DMS79 treated with DMSO at 0.1 percent for 48 hours (cell line): ENCODE data around the gene NFKB1.
A peak's percentile ranks its signal among the peaks of the same experiment; 100 is the strongest.

Experiments
- DNase-seq: peaks from one replicate; lab custom pipeline; 2025; lab: John Stamatoyannopoulos, UW

NFKB1 gene

DNA sequence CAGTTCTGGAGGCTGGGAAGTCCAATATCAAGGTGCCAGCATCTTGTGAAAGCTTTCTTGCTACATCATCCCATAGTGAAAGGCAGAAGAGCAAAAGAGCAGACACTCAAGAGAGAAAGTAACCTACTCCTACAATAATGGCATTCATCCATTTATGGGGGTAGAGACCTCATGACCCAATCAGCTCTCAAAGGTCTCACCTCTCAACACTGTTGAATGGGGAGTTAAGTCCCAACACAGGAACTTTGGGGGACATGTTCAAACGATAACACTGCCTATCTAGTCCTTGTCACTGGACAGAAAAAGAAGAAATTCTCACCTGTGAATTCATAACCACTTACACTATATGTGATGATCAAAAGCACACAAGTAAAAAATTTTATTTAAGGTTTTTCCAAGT is 6.6 kb upstream of the NFKB1 start:
- no peak for DNase-seq

DNA sequence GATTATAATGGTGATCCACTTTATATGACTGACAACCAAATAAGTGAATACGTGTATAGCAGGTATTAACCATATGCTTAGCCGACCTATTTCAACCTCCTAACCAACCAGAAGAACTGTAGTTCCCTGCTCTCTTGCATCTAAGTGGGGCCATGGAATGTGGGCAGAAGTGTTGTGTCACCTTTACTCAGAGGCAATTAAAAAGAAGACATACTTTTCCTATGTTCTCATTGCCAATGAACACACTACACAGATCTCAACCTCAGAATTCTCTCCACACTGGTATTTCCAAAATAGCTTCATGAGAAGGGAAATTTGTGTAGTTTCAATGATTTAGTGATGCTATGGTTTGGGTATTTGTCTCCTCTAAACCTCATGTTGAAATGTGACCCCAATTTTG is 3.2 kb upstream of the NFKB1 start:
- DNase-seq: no peak

DNA sequence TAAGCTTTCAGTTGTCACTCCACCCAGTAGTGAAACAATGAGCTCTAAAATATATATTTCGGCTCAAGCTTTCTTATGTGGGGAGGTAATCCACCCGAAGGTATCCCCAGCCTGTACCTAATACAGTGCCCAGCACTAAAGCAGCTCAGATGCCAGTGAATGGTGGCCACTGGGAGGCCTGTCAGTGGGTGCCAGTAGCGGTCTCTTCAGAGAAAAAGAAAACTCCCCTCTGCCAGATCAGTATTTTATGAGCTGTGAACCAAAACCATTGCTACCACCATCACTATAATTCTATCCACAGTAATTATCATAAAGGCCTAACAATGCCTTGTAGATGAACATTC is 835 bp upstream of the NFKB1 start:
- DNase-seq: peak; percentile 38

DNA sequence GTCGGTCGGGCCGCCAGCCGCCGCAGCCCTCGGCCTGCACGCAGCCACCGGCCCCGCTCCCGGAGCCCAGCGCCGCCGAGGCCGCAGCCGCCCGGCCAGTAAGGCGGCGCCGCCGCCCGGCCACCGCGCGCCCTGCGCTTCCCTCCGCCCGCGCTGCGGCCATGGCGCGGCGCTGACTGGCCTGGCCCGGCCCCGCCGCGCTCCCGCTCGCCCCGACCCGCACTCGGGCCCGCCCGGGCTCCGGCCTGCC is 213 bp downstream of the NFKB1 start:
- DNase-seq: no peak

DNA sequence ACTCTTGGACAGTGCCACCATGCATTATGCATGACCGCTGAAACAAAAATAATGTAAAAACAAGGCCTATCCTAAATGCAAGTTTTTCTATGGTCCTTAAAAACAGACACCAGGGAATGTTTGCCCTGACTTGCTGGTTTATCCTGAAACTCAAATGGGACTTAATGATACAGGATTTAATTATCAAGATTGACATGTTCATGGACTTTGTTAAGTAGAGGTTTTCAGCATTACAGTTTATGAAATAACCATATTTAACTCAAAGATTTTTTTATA is 1.3 kb downstream of the NFKB1 start:
- DNase-seq: no peak

DNA sequence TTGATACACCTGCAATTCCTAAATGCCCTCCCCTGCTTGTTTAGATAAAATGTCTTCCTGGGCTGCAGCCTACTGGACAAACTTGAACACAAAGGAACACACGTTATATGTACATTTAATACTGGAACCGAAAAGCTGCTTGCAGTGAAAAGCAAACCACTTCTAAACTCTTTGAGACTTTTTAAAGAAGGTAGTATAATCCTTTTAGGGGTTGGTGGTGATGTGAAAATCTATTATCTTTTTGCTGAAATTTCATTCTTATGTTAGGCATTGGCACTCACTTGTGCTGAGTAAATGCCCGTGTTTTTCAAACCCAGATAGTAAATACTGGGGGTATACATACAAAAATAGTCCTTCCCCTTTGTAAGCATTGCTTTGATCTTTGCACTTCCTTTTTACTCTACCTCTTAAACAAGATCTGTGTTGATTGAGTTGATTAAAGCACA is 2.2 kb downstream of the NFKB1 start:
- peak; percentile 12 for DNase-seq

DNA sequence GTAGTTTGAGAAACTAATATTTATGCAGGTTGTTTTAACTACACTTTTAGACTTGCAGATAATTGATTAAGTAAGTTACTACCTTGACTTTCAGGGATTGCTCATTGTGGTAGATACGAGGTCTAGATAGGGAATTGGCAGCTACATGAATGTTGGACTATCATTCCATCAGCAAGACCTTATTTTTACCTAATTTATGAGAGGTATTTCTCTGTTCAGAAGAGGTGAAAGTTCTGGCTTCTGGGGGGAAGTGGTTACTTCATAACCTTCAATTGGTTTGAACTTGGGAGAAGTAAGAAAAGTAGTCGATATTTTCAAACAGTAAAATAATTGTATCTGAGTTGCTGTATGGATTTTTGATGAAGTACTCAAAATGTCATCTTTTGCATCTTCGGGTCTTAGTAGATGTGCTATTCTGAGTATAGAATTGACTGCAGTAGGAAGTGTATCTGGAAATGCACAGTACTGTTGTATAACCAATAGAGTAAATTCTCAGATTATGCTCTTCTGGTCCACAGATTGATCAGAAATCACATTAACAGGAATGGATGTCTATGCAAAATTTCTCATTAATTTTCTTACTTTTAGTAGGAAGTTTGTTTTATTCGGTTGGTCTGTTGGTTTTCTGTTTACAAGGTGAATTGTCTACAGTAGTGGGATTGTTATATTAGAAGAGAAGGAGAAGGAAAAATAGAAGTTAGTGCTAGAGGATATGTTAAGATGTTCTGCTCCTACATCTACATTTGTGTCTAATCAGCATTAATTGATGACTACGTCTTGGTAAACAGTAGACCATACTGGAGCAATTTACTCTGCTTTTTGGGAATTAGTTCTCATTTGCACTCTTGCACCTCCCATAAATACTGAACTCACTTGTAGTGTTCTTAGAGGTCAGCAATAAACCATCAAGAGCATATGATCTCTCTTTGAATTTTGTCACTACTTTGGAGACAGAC is 3.0 kb downstream of the NFKB1 start:
- DNase-seq: no peak

DNA sequence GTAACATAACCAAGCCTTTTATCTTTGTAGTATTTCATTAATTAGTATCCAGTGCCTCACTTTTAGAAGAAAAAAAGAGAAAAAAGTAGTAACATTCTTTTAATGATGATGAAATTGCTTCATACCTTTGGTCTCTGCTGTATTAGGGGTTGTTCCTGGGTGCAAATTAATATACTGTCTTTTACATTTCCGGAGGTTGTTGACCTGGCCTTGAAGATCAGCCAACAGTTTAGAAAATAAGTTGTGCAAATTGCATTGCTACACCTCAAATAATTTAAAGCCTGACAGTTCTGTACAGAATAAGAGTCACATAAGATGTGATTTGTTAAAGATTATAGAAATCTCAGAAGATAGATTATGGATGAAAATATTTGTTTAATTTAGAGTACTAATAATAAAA is 3.8 kb downstream of the NFKB1 start:
- no peak for DNase-seq

DNA sequence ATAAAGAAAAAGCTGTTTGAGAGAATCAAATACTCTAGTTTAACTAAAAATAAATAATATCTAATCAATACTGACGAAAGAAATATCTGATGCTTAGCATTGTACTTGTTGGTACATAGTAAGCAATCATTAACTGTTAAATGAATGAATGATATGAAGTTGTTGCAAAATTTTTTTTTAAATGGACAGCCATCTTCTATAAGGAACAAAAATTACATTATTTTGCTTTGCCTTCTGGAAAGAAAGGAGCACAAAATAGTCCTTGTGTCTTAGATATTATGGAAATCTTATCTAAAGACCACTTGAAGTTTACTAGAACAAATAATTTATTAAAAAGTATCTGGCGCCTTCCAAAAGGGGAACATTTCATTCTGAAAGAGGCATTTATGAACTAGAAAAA is 4.5 kb downstream of the NFKB1 start:
- DNase-seq: no peak

DNA sequence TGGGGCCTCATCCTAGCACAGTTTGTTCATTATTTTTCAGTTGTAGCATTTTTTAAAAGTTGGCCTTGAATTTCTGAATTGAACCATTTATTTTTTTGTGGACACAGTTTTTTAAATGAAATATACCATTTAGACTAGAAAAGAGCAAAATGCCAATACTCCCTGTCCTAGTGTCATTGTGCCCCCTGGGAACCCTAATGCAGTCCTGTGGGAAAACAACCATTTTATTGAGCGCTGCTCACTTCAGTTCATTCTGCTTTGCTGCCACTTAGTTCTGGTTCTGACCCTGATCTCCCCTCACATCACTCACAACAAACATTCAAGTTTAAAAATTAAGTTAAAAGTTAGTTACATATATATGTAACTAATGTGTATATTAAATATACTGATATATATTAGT is 5.4 kb downstream of the NFKB1 start:
- DNase-seq: no peak

DNA sequence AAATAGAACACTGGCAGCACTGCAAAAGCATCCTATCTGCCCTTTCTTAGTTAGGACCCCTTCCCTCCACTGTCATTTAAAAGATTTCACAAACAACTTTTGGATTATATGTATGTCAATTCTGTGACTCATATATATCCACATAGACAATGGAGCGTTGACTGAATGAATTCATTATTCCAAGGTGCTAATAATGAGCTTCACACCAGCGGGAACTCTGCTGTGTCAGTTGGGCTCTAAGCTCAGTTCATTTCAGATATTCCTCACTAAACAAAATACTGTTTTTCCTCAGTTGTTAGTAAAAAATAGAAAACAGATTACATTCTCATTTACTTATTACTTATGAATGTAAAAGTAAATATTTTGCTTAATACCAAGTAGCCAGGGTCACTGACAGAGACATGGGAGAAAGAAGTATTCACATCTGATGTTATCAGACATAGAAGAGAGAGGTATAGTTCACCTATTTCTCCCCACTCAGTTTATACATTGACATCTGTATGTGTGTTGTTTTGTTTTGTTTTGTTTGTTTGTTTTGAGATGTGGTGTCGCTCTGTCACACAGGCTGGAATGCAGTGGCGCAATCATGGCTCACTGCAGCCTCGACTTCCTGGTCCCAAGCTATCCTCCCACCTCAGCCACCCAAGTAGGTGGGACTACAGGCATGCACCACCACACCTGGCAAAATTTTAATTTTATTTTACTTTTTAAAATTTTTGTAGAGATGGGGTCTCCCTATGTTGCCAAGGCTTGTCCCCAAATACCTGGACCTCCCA is 10.9 kb downstream of the NFKB1 start:
- no peak for DNase-seq

DNA sequence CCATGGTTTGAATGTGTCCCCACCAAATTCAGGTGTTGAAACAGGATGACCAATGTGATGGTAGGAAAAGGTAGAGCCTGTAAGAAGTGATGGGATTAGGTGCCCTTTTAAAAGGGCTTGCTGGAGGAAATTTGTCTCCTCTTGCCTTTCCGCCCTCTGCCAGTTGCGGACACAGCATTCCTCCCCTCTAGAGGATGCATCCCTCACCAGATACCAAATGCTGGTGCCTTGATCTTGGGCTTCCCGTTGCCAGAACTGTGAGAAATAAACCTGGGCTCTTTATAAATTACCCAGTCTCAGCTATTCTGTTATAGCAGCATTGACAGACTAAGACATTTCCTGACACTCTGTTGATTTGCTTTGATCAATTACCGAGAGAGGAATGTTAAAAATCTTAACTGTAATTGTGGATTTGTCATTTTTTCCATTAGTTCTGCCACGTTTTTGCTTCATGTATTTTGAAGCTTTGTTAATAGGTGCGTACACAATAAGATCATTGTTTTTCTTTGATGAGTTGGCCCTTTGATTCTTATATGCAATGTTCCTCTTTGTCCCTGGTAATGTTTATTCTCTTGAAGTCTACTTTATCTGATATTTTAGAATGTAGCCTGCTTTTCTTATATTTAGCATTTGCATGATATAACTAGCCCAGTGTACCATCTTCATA is 13.3 kb downstream of the NFKB1 start:
- DNase-seq: no peak

DNA sequence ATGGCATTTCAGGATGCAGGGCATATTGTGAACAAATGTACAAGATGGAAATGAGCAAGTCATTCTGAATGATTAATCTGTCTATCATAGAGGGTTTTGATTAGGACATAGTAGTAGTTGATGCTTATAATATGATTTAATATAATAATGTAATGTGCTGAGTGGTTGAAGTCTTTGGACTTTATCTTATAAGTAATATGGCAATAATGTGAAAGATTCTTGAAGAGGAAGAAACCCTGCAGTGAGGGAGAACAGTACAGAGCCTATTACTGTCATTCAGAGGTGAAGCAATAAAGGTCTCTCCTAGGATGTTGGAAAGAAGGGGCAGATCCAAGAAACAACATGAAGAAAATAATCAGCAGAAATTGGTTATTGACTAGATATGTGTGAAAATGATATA is 16.6 kb downstream of the NFKB1 start:
- DNase-seq: no peak

DNA sequence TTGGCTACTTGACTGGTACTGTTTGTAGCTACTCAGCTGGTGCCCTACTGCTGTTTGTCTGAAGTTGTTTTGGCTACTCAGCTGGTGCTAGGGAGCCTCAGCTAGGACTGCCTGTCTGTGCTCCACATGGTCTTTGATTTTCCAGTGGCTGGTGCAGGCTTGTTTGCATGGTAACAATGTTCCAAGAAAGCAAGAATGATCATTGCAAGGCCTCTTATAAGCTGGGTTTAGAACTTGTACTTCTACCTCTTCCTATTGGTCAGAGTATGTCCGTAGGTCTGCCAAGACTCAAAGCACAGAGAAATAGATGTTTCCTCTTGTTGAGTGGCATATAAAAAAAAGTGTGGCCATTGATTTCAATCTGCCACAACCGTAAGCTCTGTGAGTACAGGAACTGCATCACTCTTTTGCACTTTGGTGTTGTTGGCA is 17.6 kb downstream of the NFKB1 start:
- no peak for DNase-seq

DNA sequence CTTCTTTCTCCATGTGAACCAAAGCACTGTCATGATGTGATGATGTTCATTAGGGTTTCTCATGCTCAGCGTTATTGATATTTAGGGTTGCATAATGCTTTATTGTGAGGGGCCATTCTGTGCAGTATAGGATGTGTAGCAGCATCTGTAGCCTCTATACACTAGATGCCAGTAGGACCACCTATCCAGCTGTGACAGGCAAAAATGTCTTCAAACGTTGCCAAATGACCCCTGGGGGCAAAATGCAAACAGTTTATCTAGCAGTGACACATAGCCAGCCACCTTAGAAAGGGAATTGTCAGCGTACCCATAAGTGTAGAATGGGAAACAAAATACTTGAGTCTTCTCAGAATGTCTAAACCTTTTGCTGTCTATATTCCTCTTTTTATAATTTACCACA is 18.8 kb downstream of the NFKB1 start:
- no peak for DNase-seq

DNA sequence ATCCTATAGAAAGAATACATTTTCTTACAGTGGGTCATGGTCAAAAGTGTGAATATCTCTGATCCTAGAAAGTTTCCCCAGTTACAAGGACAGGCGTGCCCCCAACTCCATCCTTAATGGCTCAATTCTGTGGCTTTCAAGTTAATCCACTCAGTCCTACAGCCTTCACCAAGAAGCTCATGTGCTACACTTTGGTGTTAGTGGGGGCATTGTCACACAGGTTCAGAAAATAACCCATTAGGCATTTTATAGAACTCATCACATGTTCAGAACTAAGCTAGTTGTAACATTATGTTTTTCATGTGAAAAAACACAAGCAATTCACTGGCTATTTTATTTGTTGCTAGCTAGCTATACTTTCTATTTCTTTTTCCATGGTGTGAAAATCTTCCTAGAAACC is 20.4 kb downstream of the NFKB1 start:
- no peak for DNase-seq

DNA sequence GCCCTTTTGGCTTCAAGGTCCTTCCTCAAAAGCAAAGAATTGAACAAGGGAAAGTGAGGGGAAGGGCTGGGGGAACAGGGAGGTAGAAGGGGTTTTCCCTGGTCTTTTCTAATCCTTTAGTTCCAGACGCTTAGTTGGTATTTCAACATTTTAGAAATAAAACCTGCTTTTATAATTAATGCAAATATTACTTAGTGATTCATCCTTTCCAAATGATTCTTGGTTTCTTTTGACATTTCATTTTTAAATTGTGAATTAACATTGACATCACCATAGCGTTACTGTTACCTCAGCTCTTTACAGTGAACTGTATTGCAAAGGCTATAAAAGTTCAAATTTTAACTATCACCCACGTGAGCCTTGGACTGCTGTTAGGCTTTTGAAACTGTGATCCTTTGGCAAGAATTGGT is 20.9 kb downstream of the NFKB1 start:
- no peak for DNase-seq

DNA sequence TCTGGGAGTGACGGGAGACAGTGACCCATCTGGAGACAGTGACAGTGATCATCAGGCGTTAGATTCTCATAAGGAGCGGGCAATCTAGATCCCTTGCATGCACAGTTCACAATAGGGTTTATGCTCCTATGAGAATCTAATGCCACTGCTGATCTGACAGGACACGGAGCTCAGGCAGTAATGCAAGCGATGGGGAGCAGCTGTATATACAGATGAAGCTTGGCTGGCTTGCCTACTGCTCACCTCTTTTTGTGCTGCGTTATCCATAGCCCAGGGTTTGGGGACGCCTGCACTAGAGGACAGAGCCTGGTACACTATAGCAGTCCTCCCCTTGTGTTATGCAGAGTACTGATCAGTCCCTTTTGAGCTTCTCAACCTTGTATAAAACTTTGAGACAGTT is 23.5 kb downstream of the NFKB1 start:
- no peak for DNase-seq

DNA sequence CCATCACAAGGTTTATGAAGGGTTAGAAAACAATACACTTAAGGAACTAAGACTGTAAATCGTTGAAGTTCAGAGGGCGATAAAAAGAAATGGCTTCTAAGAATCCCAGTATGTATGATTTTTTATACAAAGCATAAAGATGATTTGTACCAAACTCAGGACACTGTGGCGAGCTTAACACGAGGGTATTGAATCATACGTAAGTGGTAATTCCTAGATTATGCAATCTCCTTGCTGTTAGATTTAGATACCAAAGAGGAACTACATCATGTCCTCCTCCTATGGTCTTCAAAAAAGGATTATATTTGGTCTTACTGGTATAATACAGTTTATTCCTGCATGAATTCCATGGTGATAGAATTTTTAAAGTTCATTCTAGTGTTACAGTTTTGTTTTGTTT is 23.9 kb downstream of the NFKB1 start:
- DNase-seq: no peak

DNA sequence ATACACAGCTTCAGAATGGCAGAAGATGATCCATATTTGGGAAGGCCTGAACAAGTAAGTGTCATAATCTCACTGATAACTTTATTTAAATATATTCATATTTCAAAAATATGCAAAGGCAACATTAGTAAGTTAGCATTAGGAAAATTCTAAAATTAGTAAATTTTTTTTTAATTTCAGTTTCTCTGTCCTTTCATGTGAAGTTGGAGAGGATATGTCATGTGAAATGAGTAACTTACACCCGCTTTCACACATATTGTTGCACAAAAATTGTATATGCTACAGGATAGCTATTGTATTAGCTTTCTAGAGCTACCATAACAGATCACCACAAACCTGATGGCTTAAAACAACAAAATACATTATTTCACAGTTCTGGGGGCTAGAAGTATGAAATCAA is 24.3 kb downstream of the NFKB1 start:
- DNase-seq: no peak

DNA sequence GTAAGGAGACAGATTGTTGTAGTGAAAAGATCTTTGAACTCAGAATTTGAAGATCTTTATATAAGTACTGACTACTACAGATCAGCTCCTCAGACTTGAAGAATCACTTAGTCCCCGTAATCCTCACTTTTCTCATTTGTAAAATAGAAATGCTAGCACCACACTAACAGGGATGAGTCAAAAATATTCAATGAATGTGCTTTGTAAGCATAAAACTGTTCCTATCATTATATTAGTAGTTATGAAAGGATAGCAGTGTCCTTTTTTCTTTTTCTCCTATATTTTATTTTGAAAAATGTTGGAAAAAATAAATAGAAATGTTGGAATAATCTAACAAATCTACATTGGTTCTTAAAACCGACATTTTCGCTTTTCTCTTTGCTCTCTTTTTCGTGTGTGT is 25.4 kb downstream of the NFKB1 start:
- DNase-seq: no peak

DNA sequence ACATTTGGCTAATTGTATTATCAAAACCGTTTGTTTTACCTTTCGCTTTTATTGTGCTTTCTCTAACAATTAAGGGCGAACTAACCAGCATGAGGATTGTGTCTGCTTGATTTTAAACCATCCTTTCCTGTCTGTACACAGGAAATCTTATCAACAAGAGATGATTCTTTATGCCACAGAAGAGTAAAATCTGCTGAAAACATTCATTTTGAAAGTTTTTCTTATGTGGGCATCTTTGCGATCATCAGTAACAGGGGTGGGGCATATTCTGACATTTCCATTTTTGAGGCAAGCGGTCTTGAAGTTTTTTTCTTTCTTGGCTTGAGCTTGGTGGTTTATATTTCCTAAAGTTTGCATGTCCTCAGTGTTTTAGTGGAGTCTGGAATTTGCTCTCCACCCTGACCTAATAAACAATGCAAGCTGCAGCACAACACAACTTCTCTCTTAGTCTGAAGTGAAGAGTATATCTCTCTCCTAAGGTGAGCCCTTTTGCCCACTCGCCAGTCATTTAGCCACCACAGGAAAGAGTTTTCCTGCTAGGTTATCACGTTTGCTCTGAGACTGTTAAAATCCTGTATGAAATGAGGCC is 26.6 kb downstream of the NFKB1 start:
- no peak for DNase-seq

DNA sequence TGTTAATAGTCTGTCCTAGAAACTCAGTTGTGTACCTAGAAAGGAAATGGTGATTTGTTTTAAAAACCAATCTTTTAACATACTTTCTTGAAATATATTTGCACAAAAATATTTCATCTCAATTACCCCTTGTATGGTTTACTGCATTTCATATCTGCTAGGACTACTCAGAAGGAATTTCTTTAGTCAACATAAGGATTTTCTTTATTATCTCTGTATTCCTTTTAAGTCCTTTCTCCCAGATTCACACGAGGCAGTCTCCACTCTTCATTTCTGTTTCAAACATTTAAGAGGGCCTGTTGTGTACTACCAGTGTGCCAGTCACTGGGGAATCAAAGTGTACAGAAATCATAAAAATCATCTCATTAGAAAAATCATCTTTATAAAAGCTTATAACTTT is 28.8 kb downstream of the NFKB1 start:
- DNase-seq: no peak
